Activated CD8-positive, alpha-beta T cell treated with anti-CD3 and anti-CD28 coated beads, Interleukin-2, amount 10 ng/mL, durations not matched to agents 7 days and 5 days (primary cell): ENCODE data around the gene ALDH8A1. TPM values are rescaled to one million over a fixed set of nuclear protein-coding genes. Genes with fewer than 3 reads are reported as not detected.

Experiments used
- ATAC-seq: fragments of 150-1000 bp; cut with Tn5 transposase; one replicate; pipeline ENCODE4 v1.10.0; 2021; ENCODE audit warnings: moderate library complexity
- CTCF ChIA-PET: fragments of 350-600 bp; sonication (Branson Sonifier 250); formaldehyde crosslinking; loops from one replicate; lab custom pipeline; 2021; ENCODE audit warnings: antibody characterized with exemption; lab: Charles Lee
- POLR2A ChIA-PET: fragments of 350-600 bp; sonication (Branson Sonifier 250); formaldehyde crosslinking; loops from one replicate; lab custom pipeline; 2021; ENCODE audit warnings: antibody characterized with exemption; lab: Charles Lee
- DNase-seq: peaks from one replicate; pipeline ENCODE4 v3.0.0-alpha.2; 2020
- H3K27ac Mint-ChIP-seq: one replicate; pipeline ENCODE4 v1.8.0; 2021; ENCODE audit warnings: mild to moderate bottlenecking, mixed read lengths
- H3K27me3 Mint-ChIP-seq: one replicate; pipeline ENCODE4 v1.8.0; 2021; ENCODE audit warnings: low read depth, mixed read lengths
- H3K36me3 Mint-ChIP-seq: one replicate; pipeline ENCODE4 v1.8.0; 2021; ENCODE audit warnings: low read depth, mixed read lengths
- H3K4me1 Mint-ChIP-seq: one replicate; pipeline ENCODE4 v1.8.0; 2021; ENCODE audit warnings: low read depth, mixed read lengths
- H3K4me3 Mint-ChIP-seq: one replicate; pipeline ENCODE4 v1.8.0; 2021; ENCODE audit warnings: mild to moderate bottlenecking, mixed read lengths
- H3K9me3 Mint-ChIP-seq: one replicate; pipeline ENCODE4 v1.8.0; 2022; ENCODE audit warnings: mixed read lengths; ENCODE audit not compliant: insufficient read depth
- total RNA-seq, 2 experiments: library from RNA; stranded (reverse); gene quantifications; one replicate each; pipeline ENCODE4 v1.2.3, GENCODE V29; 2021

The ALDH8A1 gene
- total RNA-seq = under 1 TPM; 0.45 to 0.47 TPM

GRCh38 chr6:134949927-134950326 lies at the start of gene ALDH8A1:
Gene ALDH8A1, minus strand, starts transcription at chr6:134950101. Its CDS starts 48 bp downstream, at chr6:134950053.
- ATAC-seq (no peak), DNase-seq (no peak)
- POLR2A ChIA-PET = no interaction called here
- H3K36me3 Mint-ChIP-seq = no peaks in the 10 kb centered on the region
- no peaks in the 10 kb centered on the region for H3K9me3 Mint-ChIP-seq
- H3K4me1 Mint-ChIP-seq = no peaks in the 10 kb centered on the region
- no peaks in the 10 kb centered on the region for H3K27me3 Mint-ChIP-seq
- no peak within 1 kb of the TSS for H3K27ac Mint-ChIP-seq
- no peak within 1 kb of the TSS for H3K4me3 Mint-ChIP-seq
- CTCF ChIA-PET = interaction anchor here (0.8 to 2.3 kb wide), 3 partner anchors 9 to 258 kb away, joined by 3 to 16 read pairs (median 4); no protein-coding TSS in a partner anchor

- no peaks in the 10 kb centered on the region for H3K9me3 Mint-ChIP-seq
- POLR2A ChIA-PET = no interaction called here
- H3K4me1 Mint-ChIP-seq = peaks cover 3% of the 10 kb centered on the region
- no peak overlapping the region for H3K4me3 Mint-ChIP-seq
- DNase-seq (no peak), ATAC-seq (no peak)
- CTCF ChIA-PET = interaction anchor here (2.3 kb wide), 1 partner anchor 13 kb away, joined by 5 read pairs; no protein-coding TSS in a partner anchor
- H3K27me3 Mint-ChIP-seq = no peaks in the 10 kb centered on the region
- no peak overlapping the region for H3K27ac Mint-ChIP-seq
- H3K36me3 Mint-ChIP-seq = peaks cover 16% of the 10 kb centered on the region
Measured at GRCh38 chr6:134999107-134999506, 49.2 kb upstream of the ALDH8A1 start.

GRCh38 chr6:134997133-134997995 lies 47.5 kb upstream of the ALDH8A1 start:
- H3K9me3 Mint-ChIP-seq = no peaks in the 10 kb centered on the region
- DNase-seq (no peak), ATAC-seq (no peak)
- H3K4me3 Mint-ChIP-seq = no peak overlapping the region
- no peak overlapping the region for H3K27ac Mint-ChIP-seq
- peaks cover 18% of the 10 kb centered on the region for H3K36me3 Mint-ChIP-seq
- ChIA-PET POLR2A (no interaction called here), CTCF (interaction anchor here (0.7 to 2.3 kb wide), 5 partner anchors 11 to 294 kb away, joined by 3 to 5 read pairs (median 3); no protein-coding TSS in a partner anchor)
- no peaks in the 10 kb centered on the region for H3K4me1 Mint-ChIP-seq
- no peaks in the 10 kb centered on the region for H3K27me3 Mint-ChIP-seq

GRCh38 chr6:134995536-134995935 lies 45.6 kb upstream of the ALDH8A1 start:
- no peak for ATAC-seq
- Mint-ChIP-seq H3K27me3 (no peaks in the 10 kb centered on the region), H3K9me3 (no peaks in the 10 kb centered on the region), H3K36me3 (peaks cover 20% of the 10 kb centered on the region), H3K4me1 (no peaks in the 10 kb centered on the region), H3K4me3 (no peak overlapping the region), H3K27ac (no peak overlapping the region)
- ChIA-PET CTCF (interaction anchor here (1.2 to 4.1 kb wide), 3 partner anchors 9 to 34 kb away, joined by 3 to 14 read pairs (median 6); no protein-coding TSS in a partner anchor), POLR2A (no interaction called here)
- no peak for DNase-seq

- Mint-ChIP-seq H3K27ac (no peak overlapping the region), H3K4me1 (no peaks in the 10 kb centered on the region), H3K9me3 (no peaks in the 10 kb centered on the region), H3K4me3 (no peak overlapping the region), H3K27me3 (no peaks in the 10 kb centered on the region), H3K36me3 (peaks cover 20% of the 10 kb centered on the region)
- no peak for ATAC-seq
- ChIA-PET POLR2A (no interaction called here), CTCF (interaction anchor here (1.1 to 4.1 kb wide), 4 partner anchors 10 to 60 kb away, joined by 3 to 14 read pairs (median 4); partner anchors contain the start of gene HBS1L)
- no peak for DNase-seq
Measured at GRCh38 chr6:134994431-134994830, 44.5 kb upstream of the ALDH8A1 start.

GRCh38 chr6:134992155-134992554 lies 42.3 kb upstream of the ALDH8A1 start:
- POLR2A ChIA-PET = no interaction called here
- no peak overlapping the region for H3K27ac Mint-ChIP-seq
- no peaks in the 10 kb centered on the region for H3K9me3 Mint-ChIP-seq
- peaks cover 28% of the 10 kb centered on the region for H3K36me3 Mint-ChIP-seq
- H3K4me3 Mint-ChIP-seq = no peak overlapping the region
- no peaks in the 10 kb centered on the region for H3K4me1 Mint-ChIP-seq
- no peak for DNase-seq
- CTCF ChIA-PET = interaction anchor here (1.1 to 4.1 kb wide), 4 partner anchors 10 to 53 kb away, joined by 3 to 14 read pairs (median 4); no protein-coding TSS in a partner anchor
- no peak for ATAC-seq
- H3K27me3 Mint-ChIP-seq = no peaks in the 10 kb centered on the region

- ATAC-seq = no peak
- H3K9me3 Mint-ChIP-seq = no peaks in the 10 kb centered on the region
- ChIA-PET POLR2A (no interaction called here), CTCF (interaction anchor here (1.8 kb wide), 1 partner anchor 12 kb away, joined by 9 read pairs; no protein-coding TSS in a partner anchor)
- no peak overlapping the region for H3K4me3 Mint-ChIP-seq
- H3K27ac Mint-ChIP-seq = no peak overlapping the region
- no peaks in the 10 kb centered on the region for H3K4me1 Mint-ChIP-seq
- DNase-seq = no peak
- H3K27me3 Mint-ChIP-seq = no peaks in the 10 kb centered on the region
- peaks cover 25% of the 10 kb centered on the region for H3K36me3 Mint-ChIP-seq
Measured at GRCh38 chr6:134990262-134990661, 40.4 kb upstream of the ALDH8A1 start.

GRCh38 chr6:134984821-134985220 lies 34.9 kb upstream of the ALDH8A1 start:
- Mint-ChIP-seq H3K27ac (no peak overlapping the region), H3K36me3 (peaks cover 55% of the 10 kb centered on the region), H3K4me1 (peaks cover 32% of the 10 kb centered on the region)

GRCh38 chr6:134983823-134984222 lies 33.9 kb upstream of the ALDH8A1 start:
- H3K27me3 Mint-ChIP-seq = no peaks in the 10 kb centered on the region
- ChIA-PET POLR2A (no interaction called here), CTCF (no interaction called here)
- ATAC-seq (no peak), DNase-seq (no peak)
- H3K4me1 Mint-ChIP-seq = peaks cover 40% of the 10 kb centered on the region
- H3K27ac Mint-ChIP-seq = peak overlapping the region; percentile 27
- H3K36me3 Mint-ChIP-seq = peaks cover 59% of the 10 kb centered on the region
- H3K4me3 Mint-ChIP-seq = no peak overlapping the region
- no peaks in the 10 kb centered on the region for H3K9me3 Mint-ChIP-seq

More at GRCh38 chr6:134984821-134985220, 34.9 kb upstream of the ALDH8A1 start:
- Mint-ChIP-seq H3K27me3 (no peaks in the 10 kb centered on the region), H3K9me3 (no peaks in the 10 kb centered on the region), H3K4me3 (no peak overlapping the region)
- DNase-seq (no peak), ATAC-seq (no peak)
- CTCF ChIA-PET = interaction anchor here (0.7 kb wide), 1 partner anchor 28 kb away, joined by 3 read pairs; no protein-coding TSS in a partner anchor
- POLR2A ChIA-PET = interaction anchor here (0.6 kb wide), 1 partner anchor 1080 kb away, joined by 3 read pairs; no protein-coding TSS in a partner anchor

GRCh38 chr6:134982161-134982560 lies 32.3 kb upstream of the ALDH8A1 start:
- Mint-ChIP-seq H3K27ac (no peak overlapping the region), H3K27me3 (no peaks in the 10 kb centered on the region), H3K4me3 (no peak overlapping the region), H3K9me3 (no peaks in the 10 kb centered on the region), H3K36me3 (peaks cover 56% of the 10 kb centered on the region), H3K4me1 (peaks cover 43% of the 10 kb centered on the region)
- ChIA-PET POLR2A (no interaction called here), CTCF (no interaction called here)
- DNase-seq (no peak), ATAC-seq (no peak)

GRCh38 chr6:134980846-134981245 lies 30.9 kb upstream of the ALDH8A1 start:
- no peak overlapping the region for H3K4me3 Mint-ChIP-seq
- H3K9me3 Mint-ChIP-seq = no peaks in the 10 kb centered on the region
- POLR2A ChIA-PET = interaction anchor here (1.1 kb wide), 1 partner anchor 182 kb away, joined by 3 read pairs; no protein-coding TSS in a partner anchor
- peaks cover 62% of the 10 kb centered on the region for H3K36me3 Mint-ChIP-seq
- no peaks in the 10 kb centered on the region for H3K27me3 Mint-ChIP-seq
- peak overlapping the region; percentile 32 for H3K27ac Mint-ChIP-seq
- peaks cover 43% of the 10 kb centered on the region for H3K4me1 Mint-ChIP-seq
- CTCF ChIA-PET = no interaction called here
- no peak for DNase-seq
- peak; percentile 24 for ATAC-seq

- ChIA-PET CTCF (no interaction called here), POLR2A (no interaction called here)
- H3K36me3 Mint-ChIP-seq = peaks cover 70% of the 10 kb centered on the region
- H3K9me3 Mint-ChIP-seq = no peaks in the 10 kb centered on the region
- H3K4me1 Mint-ChIP-seq = peaks cover 34% of the 10 kb centered on the region
- H3K27me3 Mint-ChIP-seq = no peaks in the 10 kb centered on the region
- ATAC-seq (peak; percentile 63), DNase-seq (peak; percentile 33)
- H3K4me3 Mint-ChIP-seq = no peak overlapping the region
- H3K27ac Mint-ChIP-seq = peak overlapping the region; percentile 60
Measured at GRCh38 chr6:134979142-134979541, 29.2 kb upstream of the ALDH8A1 start.
